Measurements from ENCODE around the gene ELMOD3. TPM values are rescaled to one million over a fixed set of nuclear protein-coding genes. Genes with fewer than 3 reads are reported as not detected.

ELMOD3 gene
- total RNA-seq, 2 donors from 2014 or later = 16.9 to 18.5 TPM

GRCh38 chr2:85388878-85389538 is 34.4 kb downstream of the ELMOD3 start:
- 77 to 88% methylated on average over 5 to 9 of the region's 9 CpGs for WGBS, 2 donors
- Histone ChIP-seq H3K4me1 (no peaks in the 10 kb centered on the region), H3K36me3 (replicated peaks in 1 of 2; ENCODE audit: insufficient read depth in 1 of 2, low read depth in 2 of 2) (peaks cover 0 to 4% of the 10 kb centered on the region in 2 donors), H3K9me3 (no peaks in the 10 kb centered on the region), H3K27me3 (no peaks in the 10 kb centered on the region), H3K27ac (no peak overlapping the region), H3K4me3 (no peak overlapping the region)
- intact Hi-C loops (cut with DNase I) = no loop called here
- no peak for DNase-seq
- no peak for TF ChIP-seq CTCF (IDR thresholded peaks at IDR 0.05)
- no peak for TF ChIP-seq POLR2A (IDR thresholded peaks at IDR 0.05)
- ATAC-seq = no peak

GRCh38 chr2:85390941-85391669 is 36.5 kb downstream of the ELMOD3 start:
- H3K36me3 ChIP-seq (replicated peaks in 1 of 2; ENCODE audit: insufficient read depth in 1 of 2, low read depth in 2 of 2) = peaks cover 0 to 4% of the 10 kb centered on the region in 2 donors
- H3K27ac ChIP-seq = no peak overlapping the region

GRCh38 chr2:85393836-85394235 is 39.3 kb downstream of the ELMOD3 start:
- Histone ChIP-seq H3K4me3 (no peak overlapping the region), H3K27me3 (no peaks in the 10 kb centered on the region), H3K4me1 (peaks cover 16% of the 10 kb centered on the region), H3K9me3 (no peaks in the 10 kb centered on the region), H3K27ac (no peak overlapping the region), H3K36me3 (replicated peaks in 1 of 2; ENCODE audit: insufficient read depth in 1 of 2, low read depth in 2 of 2) (no peaks in the 10 kb centered on the region)
- TF ChIP-seq POLR2A (IDR thresholded peaks at IDR 0.05) = no peak
- no peak for TF ChIP-seq CTCF (IDR thresholded peaks at IDR 0.05)
- 91 to 94% methylated on average over 3 to 4 of the region's 4 CpGs for WGBS, 2 donors
- DNase-seq = no peak
- no peak for ATAC-seq
- intact Hi-C loops (cut with DNase I) = no loop called here

More at GRCh38 chr2:85390941-85391669, 36.5 kb downstream of the ELMOD3 start:
- Histone ChIP-seq H3K4me3 (no peak overlapping the region), H3K27me3 (no peaks in the 10 kb centered on the region), H3K9me3 (no peaks in the 10 kb centered on the region), H3K4me1 (peaks cover 1% of the 10 kb centered on the region)
- intact Hi-C loops (cut with DNase I) = no loop called here
- DNase-seq (peak; percentile 61 to 80 (median 67)), ATAC-seq (peak; percentile 75)
- 72 to 76% methylated on average over 3 to 11 of the region's 11 CpGs for WGBS, 2 donors
- TF ChIP-seq CTCF (IDR thresholded peaks at IDR 0.05) (peak; percentile 37 to 72 (median 56)), POLR2A (IDR thresholded peaks at IDR 0.05) (no peak)

- H3K4me1 ChIP-seq = peaks cover 16% of the 10 kb centered on the region
- no peaks in the 10 kb centered on the region for H3K27me3 ChIP-seq
- ATAC-seq = no peak
- intact Hi-C loops (cut with DNase I) = no loop called here
- H3K4me3 ChIP-seq = no peak overlapping the region
- H3K9me3 ChIP-seq = no peaks in the 10 kb centered on the region
- 85 to 96% methylated on average over 4 of the region's 4 CpGs for WGBS, 2 donors
- TF ChIP-seq POLR2A (IDR thresholded peaks at IDR 0.05) = no peak
- TF ChIP-seq CTCF (IDR thresholded peaks at IDR 0.05) = no peak
- H3K27ac ChIP-seq = no peak overlapping the region
- no peaks in the 10 kb centered on the region for H3K36me3 ChIP-seq (replicated peaks in 1 of 2; ENCODE audit: insufficient read depth in 1 of 2, low read depth in 2 of 2)
- DNase-seq = no peak
Measured at GRCh38 chr2:85394261-85394681, 39.7 kb downstream of the ELMOD3 start.
